Epithelial cell of esophagus (primary cell): ENCODE data around the gene PTPRK.
"Not testable (repeated sequence)": the region's sequence is repeated elsewhere in the genome, so short reads cannot be mapped to it uniquely, and the experiment has no call there.

Source experiments
- DNase-seq: peaks from one replicate; pipeline ENCODE4 v3.0.0; 2010; ENCODE audit warnings: low read depth
- H3K4me3 ChIP-seq: 2 replicates; pipeline ENCODE4 v1.5.1; 2011; ENCODE audit warnings: mild to moderate bottlenecking, low read length, control low read depth
- TF ChIP-seq, protein P1 (sequence below): IDR thresholded peaks from 2 replicates; pipeline ENCODE4 v1.5.1; 2011; ENCODE audit warnings: low read depth, mild to moderate bottlenecking, low read length, control low read depth, inconsistent platforms; ENCODE audit not compliant: insufficient read depth; ENCODE audit errors: missing control alignments

Gene PTPRK

GRCh38 chr6:127933137-127933536 is 587.3 kb downstream of the PTPRK start:
- no peak for DNase-seq
- TF ChIP-seq, protein P1, sequence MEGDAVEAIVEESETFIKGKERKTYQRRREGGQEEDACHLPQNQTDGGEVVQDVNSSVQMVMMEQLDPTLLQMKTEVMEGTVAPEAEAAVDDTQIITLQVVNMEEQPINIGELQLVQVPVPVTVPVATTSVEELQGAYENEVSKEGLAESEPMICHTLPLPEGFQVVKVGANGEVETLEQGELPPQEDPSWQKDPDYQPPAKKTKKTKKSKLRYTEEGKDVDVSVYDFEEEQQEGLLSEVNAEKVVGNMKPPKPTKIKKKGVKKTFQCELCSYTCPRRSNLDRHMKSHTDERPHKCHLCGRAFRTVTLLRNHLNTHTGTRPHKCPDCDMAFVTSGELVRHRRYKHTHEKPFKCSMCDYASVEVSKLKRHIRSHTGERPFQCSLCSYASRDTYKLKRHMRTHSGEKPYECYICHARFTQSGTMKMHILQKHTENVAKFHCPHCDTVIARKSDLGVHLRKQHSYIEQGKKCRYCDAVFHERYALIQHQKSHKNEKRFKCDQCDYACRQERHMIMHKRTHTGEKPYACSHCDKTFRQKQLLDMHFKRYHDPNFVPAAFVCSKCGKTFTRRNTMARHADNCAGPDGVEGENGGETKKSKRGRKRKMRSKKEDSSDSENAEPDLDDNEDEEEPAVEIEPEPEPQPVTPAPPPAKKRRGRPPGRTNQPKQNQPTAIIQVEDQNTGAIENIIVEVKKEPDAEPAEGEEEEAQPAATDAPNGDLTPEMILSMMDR = no peak
- no peak overlapping the region for H3K4me3 ChIP-seq

GRCh38 chr6:127932708-127933107 is 587.7 kb downstream of the PTPRK start:
- TF ChIP-seq, protein P1 = no peak
- no peak overlapping the region for H3K4me3 ChIP-seq
- DNase-seq = no peak

GRCh38 chr6:127926441-127926840 is 594.0 kb downstream of the PTPRK start:
- H3K4me3 ChIP-seq, DNase-seq: not testable (repeated sequence)

DNA sequence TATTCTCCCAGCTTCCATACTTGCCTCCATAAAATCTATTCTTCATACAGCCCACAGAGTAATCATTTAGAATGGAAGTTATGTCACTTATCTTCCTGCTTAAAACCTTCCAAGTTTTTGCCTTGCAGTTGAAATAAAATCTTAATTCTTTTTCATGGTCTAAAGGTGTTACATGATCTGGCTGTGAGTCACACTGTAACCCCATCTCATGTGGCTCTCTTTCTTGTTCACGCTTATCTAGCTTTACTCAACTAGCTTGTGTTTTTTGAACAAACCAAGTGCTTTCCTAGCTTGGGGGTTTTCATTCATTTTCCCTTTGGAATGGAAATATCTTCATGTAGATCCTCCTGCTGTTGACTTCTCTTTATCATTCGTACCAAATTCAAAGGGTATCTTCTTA is 596.0 kb downstream of the PTPRK start:
- peak; percentile 50 for DNase-seq
- H3K4me3 ChIP-seq = no peak overlapping the region
- TF ChIP-seq, protein P1 = no peak

DNA sequence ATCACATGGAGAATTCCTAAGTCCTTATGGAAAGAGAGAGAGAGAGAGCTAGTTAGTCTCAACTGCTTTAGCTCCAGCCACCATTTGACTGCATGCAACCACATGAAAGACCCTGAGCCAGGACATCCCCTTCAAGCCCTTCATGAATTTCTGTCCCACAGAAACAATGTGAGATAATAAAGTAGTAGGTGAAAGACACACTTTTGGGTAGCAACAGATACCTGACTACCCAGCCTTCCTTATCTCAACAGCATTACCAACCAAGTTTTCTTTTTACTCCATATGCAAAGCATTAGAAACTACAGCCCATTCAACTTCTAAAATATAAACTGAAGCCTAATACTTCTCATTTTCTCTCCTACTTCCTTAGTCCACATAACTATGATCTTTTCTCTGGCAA is 596.4 kb downstream of the PTPRK start:
- TF ChIP-seq, protein P1 = no peak
- no peak overlapping the region for H3K4me3 ChIP-seq
- DNase-seq = no peak

DNA sequence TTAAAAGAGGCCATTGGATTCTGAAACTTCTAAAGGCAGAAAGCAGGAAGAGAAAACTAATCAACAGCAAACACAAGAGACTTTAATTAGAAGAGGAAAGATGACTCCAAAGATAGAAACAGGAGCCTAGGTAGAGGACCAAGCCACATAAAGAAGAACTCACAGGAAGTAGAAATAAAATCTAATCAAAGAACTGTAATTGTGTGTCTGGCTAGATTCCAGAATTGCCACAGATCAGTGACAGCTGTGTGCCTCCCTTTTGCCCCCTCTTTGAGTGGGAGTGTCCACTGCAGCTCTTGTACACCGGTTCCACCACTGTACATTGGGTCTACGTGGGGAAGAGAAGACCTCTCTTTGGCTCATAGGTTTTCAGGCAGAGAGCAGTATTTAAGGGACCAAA is 597.3 kb downstream of the PTPRK start:
- TF ChIP-seq, protein P1 = no peak
- no peak overlapping the region for H3K4me3 ChIP-seq
- no peak for DNase-seq

DNA sequence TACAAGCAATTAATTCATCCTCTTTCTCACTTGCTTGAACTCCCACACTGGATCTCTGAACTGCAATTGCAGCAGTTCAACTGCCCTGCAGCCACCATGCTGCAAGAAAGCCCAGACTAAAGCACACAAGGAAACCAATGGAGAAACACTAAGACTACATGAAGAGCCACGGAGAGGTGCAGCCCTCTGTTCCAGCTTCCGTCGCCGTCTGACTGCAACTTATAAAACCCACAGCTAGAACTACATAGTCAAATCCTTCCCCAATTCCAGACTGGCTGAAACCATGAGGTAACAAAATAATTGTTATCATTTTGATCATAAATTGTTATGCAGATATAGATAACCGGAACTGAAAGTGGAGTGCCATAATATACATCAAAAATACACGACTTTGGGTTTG is 598.4 kb downstream of the PTPRK start:
- TF ChIP-seq, protein P1 = no peak
- DNase-seq = no peak
- H3K4me3 ChIP-seq = no peak overlapping the region

DNA sequence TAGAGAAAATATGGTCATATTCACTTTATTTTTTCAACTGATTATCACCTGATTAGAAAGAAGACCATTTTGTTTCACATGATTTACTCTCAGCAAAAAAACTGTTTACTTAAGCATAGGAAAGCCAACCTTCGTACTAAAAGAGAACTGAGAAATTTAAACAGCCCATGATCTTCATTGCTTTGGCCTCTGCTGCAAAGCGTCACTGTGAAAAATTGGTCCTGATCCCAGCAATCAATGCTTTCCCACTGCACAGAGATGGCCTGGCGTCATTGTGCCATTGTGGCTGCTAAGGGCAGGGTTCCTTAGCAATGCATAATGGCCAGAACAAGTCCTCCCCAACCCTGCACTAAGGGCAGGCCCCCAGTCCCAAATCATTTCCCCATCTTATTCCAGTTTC is 599.6 kb downstream of the PTPRK start:
- H3K4me3 ChIP-seq = no peak overlapping the region
- TF ChIP-seq, protein P1 = no peak
- DNase-seq = no peak
